ENCODE data around the gene RAD51D. TPM values are rescaled to one million over a fixed set of nuclear protein-coding genes. Genes with fewer than 3 reads are reported as not detected.

Gene RAD51D
- total and polyA plus RNA-seq, 10 of the 15 experiments (the other 5 are each of a cell fraction or from before 2014, with no cell fraction given): 2.6 to 29.3 (median 13.5) TPM

GRCh38 chr17:35064516-35065215 lies 55.0 kb downstream of the RAD51D start:
- Histone ChIP-seq H3K27me3 (replicated peaks in 1 of 2; ENCODE audit: control insufficient read depth in 2 of 2, insufficient read depth in 2 of 2, low read length in 1 of 2) (no peaks in the 10 kb centered on the region), H4K20me1 (ENCODE audit: control insufficient read depth, insufficient read depth) (no peaks in the 10 kb centered on the region), H3K27ac (ENCODE audit: control insufficient read depth, insufficient read depth) (peak overlapping the region; percentile 86), H3K4me3 (no peak overlapping the region), H3K9ac (ENCODE audit: control insufficient read depth, insufficient read depth, low read length) (peak overlapping the region; percentile 54; the same call in 1 of the 2 replicates), H3K79me2 (ENCODE audit: control insufficient read depth, insufficient read depth, low read length) (peaks cover 48% of the 10 kb centered on the region), H2AFZ (ENCODE audit: control insufficient read depth, low read depth, low read length) (no peak overlapping the region), H3K36me3 (ENCODE audit: control insufficient read depth in 2 of 2, insufficient read depth in 2 of 2, low read length in 1 of 2) (peaks cover 0 to 2% of the 10 kb centered on the region in 2 experiments; a peak in 2 of 4 replicates), H3K9me3 (replicated peaks; ENCODE audit: control insufficient read depth, insufficient read depth, low read length) (no peaks in the 10 kb centered on the region), H3K4me2 (ENCODE audit: control insufficient read depth, insufficient read depth) (peak overlapping the region; percentile 23; the same call in 1 of the 2 replicates), H3K4me1 (ENCODE audit: control insufficient read depth, insufficient read depth, low read length) (peaks cover 29% of the 10 kb centered on the region)
- FAIRE-seq (no peak), DNase-seq (ENCODE audit: low read depth, low spot score) (no peak), ATAC-seq (no peak)
- TF ChIP-seq ZBTB33 (IDR thresholded peaks at IDR 0.05) (no peak), NRF1 (conservative IDR thresholded peaks at IDR 0.05; ENCODE audit: low read depth, low read length) (no peak), CREM (IDR thresholded peaks at IDR 0.05; ENCODE audit: low read depth) (no peak), BHLHE40 (IDR thresholded peaks at IDR 0.05; ENCODE audit: borderline replicate concordance in 1 of 2, low read depth in 2 of 2, low read length in 1 of 2) (no peak), BCL3 (IDR thresholded peaks at IDR 0.05; ENCODE audit: borderline replicate concordance, insufficient read depth, low read depth, low read length, poor library complexity, severe bottlenecking) (no peak), MXI1 (IDR thresholded peaks at IDR 0.05; ENCODE audit: low read depth, low read length) (no peak), DPF2 (IDR thresholded peaks at IDR 0.05) (no peak), FOXM1 (IDR thresholded peaks at IDR 0.05; ENCODE audit: low read depth, low read length) (no peak), HDAC2 (IDR thresholded peaks at IDR 0.05) (no peak), SMC3 (IDR thresholded peaks at IDR 0.05; ENCODE audit: borderline replicate concordance, low read length) (no peak), BCLAF1 (IDR thresholded peaks at IDR 0.05) (no peak), ZNF207 (IDR thresholded peaks at IDR 0.05; ENCODE audit: borderline replicate concordance) (no peak), EGR1 (IDR thresholded peaks at IDR 0.05; ENCODE audit: borderline replicate concordance in 1 of 2, low read depth in 2 of 2, low read length in 2 of 2) (no peak), CBFB (IDR thresholded peaks at IDR 0.05; ENCODE audit: low read depth) (no peak)
- ChIA-PET RAD21 (ENCODE audit: unreplicated experiment) (interaction anchor here (0.6 to 22.2 kb wide), 14 partner anchors 9 to 472 kb away, joined by 3 to 452 read pairs (median 11); partner anchors contain the start of gene RAD51D), CTCF (interaction anchor here (0.6 to 4.7 kb wide), 23 partner anchors 10 to 671 kb away, joined by 3 to 25 read pairs (median 10); partner anchors contain the start of gene RAD51D), POLR2A (interaction anchor here (0.7 to 10.6 kb wide), 12 partner anchors 7 to 32 kb away, joined by 3 to 115 read pairs (median 8); no protein-coding TSS in a partner anchor), SMC1A (ENCODE audit: uncharacterized antibody, unreplicated experiment) (interaction anchor here (0.7 to 20.5 kb wide), 17 partner anchors 10 to 83 kb away, joined by 3 to 534 read pairs (median 8); no protein-coding TSS in a partner anchor)
- intact Hi-C loops (cut with micrococcal nuclease; ENCODE audit: unreplicated experiment) (no loop called here), in situ Hi-C loops (cut with MboI) (no loop called here)
- TSS peak; percentile 96 for BruUV-seq (replicated peaks)
- 30% methylated on average over 3 of the region's 3 CpGs for WGBS (ENCODE audit: insufficient coverage, insufficient replicate concordance, low lambda C conversion rate, missing lambda C conversion rate)
